HL-60/S4 (cell line): ENCODE results near the gene TGFBR3L.
"Not testable (repeated sequence)": the region's sequence is repeated elsewhere in the genome, so short reads cannot be mapped to it uniquely, and the experiment has no call there.

Source experiments
- in situ Hi-C: fragments of 300-500 bp; cut with MboI; formaldehyde crosslinking; loops from 2 replicates; pipeline ENCODE4 v1.14.3; 2022; ENCODE audit warnings: low sequenced_read_pairs

TGFBR3L gene

DNA sequence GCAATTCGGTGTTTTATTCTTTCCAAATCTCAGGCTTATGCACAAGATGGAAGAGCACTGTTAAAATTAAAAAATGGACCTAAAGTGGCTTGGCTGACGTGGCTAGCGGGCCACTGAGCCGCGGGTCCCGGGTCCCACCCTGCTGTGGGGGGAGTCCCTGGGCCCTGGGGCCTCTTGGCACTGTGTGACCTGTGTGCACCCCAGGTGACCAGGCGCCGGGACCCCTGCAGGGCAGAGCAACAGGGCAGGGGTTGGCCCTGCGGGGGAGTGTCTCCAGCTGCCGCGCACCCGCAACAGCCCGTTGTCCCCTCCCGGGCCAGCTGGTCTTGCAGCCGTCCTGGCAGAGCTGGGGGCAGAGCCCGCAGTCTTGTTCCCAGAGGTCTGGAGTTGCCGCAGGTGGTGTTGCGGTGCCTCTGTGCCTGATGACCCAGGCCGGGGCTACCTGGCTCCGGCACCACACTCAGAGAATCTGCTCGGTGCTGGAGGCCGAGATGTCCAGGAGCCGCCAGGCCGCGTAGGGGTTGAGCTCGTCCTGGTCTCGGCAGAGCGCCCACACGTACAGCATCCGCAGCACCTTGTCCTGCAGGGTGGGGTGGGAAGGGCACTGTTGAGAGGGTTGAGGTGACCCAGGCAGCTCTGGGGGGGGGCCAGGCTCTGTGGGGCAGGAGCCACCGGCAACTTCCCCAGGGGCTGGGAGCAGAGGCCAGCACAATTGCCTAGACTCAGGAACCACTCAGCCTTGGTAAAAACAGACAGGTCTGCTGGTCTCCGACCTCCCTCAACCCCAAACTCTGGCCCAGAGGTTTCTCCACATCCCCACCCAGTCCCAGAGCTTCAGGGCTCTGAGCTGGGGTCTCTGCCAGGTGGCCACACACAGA lies 12.3 kb downstream of the TGFBR3L start:
- in situ Hi-C loops = no loop called here

DNA sequence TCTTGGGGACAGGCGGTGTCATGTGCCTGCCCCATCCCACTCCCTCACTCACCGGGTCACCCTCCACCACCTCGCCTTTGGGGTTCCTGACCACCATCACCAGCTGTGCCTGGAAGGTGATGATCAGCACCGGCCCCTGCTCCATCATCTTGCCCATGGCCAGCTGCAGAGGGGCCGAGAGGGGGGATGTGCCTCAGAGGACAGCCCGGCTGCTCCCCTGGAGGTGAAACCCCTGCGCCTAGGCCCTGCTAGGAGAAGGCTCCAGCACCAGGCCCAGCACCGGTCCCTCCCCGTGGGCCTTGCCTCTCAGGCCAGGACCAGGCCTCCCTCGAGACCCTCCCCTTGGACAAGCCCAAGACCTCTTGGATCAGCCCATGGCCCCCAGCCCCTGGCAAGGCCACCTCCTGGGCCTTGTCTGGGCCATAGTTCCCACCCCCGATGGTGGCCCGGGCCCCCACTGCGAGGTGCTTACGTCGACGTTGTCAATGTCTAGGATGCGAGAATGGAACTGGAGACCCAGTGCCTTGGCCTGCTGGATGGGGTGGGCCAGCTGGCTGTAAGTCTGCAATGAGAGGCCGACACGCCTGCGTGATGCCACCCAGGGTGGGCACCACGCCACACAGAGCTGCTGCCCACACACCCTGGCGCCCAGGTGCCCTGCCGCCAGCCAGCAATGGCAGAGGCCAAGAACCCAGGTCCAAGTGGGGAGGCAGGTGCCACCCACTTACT lies 13.1 kb downstream of the TGFBR3L start:
- in situ Hi-C loops = no loop called here

DNA sequence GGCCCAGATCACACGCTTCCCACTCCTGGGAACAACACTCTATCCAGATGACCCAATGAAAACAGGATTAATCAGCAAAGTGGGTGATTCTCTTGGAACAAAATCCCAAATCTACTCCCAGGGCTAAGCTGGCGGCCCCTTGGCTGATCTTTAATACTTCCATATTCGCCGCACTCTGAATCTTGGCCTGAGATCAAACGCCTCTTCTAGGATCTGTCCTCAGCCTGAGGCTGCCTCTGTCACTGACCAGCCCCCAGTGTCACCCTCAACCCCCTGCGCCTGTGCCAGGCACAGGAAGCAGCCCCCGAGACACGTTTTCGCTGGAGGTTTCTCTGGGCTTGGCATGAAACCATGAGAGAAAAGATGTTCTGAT lies 13.7 kb downstream of the TGFBR3L start:
- in situ Hi-C loops = no loop called here

DNA sequence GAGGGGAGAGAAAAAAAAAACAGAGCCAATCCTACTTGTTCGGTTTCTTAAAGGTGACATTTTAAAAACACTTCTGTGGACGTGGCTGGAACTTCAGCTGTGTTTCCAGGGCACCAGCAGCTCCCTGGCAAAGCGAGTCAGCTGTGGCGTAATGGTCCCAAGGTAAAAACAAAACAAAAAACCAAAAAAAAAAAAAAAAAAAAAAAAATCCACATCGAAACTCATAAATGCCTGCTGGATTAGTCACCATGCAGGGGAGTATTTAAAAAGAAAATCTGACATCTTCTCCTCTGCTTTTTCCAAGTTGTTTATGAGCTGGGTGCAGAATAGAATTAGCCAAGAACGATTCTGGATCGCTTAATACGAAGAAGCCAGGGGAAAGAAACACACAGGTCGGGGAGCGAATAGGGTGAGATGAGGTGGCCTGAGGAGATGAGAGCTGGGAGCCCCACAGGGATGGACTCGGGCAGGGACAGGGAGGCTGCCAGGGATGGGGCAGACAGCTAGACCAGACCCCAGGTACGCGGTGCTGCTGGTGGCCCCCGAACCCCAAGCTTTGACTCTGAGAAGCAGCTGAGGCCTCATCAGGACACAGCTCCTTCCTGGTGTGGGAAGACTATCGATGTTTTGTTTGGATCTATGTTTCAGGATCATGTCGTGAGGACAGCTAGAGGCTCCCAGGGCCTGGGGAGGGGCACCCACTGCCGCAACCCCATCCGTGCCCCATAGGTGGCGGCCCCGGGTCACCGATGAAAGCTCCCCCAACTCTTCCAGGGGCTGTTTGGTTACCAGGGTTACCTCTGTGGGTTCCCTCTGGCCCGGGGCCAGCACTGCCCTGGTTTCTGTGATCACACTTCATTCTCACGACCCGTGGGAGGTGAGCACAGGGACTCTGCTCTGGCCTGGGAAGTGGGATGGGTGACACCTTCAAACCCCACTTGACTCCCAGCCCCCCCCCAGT lies 14.4 kb downstream of the TGFBR3L start:
- in situ Hi-C loops = no loop called here

DNA sequence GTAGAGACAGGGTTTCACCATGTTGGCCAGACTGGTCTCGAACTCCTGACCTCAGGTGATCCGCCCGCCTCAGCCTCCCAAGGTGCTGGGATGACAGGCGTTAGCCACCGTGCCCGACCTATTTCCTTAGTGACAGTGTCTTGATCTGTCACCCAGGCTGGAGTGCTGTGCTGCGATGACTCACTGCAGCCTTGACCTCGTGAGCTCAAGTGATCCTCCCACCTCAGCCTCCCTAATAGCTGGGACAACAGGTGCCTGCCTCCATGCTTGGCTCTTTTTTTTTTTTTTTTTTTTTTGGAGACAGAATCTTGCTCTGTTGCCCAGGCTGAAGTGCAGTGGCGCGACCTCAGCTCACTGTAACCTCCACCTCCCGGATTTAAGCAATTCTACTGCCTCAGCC lies 15.4 kb downstream of the TGFBR3L start:
- in situ Hi-C loops = not testable (repeated sequence)

DNA sequence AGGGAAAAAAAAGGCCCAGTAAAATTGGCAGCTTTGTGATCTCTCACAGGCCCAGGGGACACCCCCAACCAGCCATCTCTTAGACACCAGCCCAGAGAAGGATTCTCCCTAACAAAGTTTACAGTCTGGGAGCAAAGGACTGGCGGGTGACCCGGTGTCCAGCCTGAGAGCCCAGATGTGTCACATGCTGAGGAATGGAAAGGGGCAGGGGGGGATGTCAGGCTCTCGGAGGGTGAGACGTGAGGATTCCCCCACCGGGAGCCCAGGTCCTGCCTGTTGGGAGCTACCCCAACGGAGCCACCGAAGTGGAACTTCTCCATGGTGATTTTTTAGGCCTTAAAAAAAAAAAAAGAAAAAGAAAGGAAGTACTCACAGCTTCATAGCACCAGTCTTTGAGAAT lies 16.1 kb downstream of the TGFBR3L start:
- in situ Hi-C loops = no loop called here

DNA sequence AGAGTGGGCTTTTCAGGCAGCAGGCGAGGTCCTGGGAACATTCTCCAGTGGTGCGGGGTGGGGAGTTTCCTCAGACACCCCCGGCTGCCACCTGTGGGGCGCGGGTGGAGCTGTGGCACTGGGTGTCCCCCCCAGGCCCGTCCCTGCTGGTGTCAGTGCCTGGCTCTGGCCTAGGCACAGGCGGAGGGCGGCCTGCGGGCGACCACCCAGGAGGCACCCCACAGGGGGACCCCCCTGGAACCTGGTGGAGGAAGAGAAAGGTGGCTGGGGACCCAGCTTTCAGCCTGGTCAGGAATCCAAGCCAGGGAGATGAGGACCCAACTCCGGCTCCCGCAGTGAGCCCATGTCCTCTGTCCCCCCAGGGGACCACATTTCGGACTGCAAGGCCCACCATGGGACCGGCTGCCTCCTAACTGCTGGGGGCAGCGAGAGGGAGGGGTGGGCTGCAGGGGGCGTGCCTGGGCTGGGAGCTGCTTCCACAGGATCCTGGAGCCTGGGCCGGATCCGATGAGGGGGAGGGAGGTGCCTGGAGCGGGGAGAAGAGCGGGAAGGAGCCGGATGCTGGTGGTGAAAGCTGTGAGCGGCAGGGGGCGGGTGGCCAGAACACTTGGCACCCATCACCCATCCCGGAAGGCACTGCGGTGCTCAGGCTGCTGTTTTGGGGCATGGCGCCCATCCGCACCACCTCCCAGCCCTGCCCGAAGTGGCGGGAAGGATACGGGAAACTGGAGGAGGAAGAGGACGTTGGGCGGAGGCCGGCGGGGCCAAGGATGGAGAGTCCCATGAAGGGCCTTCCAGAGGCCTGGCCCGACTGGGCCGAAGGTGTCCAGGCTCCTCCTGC lies 16.8 kb downstream of the TGFBR3L start:
- in situ Hi-C loops = no loop called here

DNA sequence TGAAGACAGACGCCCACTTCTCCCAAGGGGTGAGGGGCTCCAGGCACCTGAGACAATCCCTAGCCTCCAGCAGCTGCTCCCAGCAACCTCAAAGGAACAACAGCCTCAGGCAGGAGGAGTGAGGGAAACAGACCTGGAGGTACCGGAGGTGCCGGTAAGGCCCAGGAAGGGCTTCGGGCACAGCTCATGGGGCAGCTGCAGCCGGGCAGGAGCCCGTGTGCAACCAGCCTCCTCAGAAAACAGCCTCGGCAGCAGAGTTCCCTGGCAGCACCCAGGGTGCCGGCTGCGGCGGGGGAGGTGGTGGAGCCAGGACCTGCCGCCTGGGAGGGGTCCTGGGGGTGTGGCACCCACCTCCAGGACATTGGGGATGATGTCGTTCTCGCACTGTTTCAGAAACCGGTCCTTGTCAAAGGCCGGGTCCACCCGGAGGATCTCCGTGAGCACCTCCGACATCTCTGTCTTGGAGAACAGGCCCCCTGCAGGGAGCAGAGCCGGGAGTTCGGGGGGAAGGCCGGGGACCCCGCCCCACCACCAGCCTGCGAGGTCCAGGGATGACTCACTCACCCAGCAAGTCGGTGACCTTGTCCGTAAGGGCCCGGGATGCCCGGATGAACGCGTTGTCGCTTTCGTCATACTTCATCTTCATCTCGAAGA lies 17.8 kb downstream of the TGFBR3L start:
- in situ Hi-C loops = no loop called here

DNA sequence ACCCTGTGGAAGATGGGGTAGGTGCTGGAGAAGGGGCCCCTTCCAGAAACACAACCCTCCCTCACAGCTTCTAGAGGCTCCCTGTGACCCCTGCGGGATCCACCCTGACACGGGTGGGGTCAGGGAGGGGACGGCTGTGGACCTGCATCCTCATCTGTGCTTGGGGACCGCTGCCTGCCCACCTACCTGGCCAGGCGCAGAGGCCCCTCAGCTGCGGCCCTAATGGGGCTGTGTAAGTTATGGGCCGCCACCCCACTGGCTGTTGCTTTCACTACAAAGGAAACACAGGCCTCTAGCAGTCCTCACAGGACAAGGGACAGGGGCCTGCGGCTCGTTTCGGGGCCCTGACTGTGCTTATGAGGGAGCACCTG lies 18.3 kb downstream of the TGFBR3L start:
- in situ Hi-C loops = no loop called here

DNA sequence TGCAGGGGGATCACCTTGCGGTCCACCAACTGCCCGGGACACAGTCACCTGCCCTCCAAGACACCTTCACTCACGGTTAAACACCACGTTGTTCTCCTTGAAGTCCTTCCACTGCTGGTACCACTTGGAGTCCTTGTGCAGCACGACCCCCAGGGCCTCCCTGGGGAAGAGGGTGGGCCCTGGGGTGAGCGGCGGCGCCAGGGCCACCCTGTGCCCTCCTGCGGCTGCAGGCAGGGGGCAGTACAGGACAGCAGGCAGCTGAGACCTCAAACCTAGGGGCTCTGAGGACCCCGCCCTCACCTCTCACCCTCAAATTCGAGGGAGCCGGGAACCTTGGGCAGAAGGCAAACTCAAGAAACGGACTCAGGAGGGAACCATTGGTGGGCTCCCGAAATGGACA lies 18.8 kb downstream of the TGFBR3L start:
- in situ Hi-C loops = no loop called here

DNA sequence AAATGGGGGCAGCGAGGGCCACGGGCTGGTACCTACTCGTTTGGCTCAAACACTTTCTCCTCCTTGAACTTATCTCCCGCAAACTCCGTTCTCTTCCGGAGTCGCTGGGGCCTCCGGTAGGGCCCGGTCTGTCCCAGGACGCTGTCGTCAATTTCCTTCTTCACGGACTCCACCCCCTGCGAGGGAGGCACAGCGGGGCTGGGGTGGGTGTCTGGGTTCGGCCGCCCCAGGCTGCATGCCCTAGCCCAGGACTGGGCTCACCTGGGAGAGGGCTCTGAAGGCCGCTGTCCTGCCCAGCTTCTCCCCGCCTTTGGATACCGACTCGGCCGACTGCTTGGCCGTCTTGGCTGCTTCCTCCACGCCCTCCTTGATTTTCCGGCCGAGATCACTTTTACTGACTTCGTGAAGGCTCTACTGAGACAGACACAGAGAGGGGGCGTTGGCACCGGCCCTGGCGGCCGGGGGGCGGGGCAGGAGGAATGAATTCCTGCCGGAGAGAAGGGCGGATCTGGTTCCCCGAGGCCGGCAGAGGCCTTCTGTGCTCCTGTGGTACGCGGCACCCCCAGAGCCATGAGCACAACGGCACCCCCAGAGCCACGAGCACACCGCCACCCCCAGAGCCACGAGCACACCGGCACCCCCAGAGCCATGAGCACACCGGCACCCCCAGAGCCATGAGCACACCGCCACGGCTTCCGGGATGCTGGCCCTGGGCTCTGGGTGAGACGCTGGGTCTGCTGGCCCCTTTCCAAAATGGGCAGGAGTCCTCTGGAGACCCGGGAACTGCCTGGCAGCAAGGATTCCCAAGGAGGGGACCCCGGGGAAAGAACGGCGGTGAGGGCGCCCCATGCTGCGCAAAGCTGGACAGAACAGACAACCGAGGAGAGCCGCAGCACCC lies 19.4 kb downstream of the TGFBR3L start:
- in situ Hi-C loops = no loop called here

DNA sequence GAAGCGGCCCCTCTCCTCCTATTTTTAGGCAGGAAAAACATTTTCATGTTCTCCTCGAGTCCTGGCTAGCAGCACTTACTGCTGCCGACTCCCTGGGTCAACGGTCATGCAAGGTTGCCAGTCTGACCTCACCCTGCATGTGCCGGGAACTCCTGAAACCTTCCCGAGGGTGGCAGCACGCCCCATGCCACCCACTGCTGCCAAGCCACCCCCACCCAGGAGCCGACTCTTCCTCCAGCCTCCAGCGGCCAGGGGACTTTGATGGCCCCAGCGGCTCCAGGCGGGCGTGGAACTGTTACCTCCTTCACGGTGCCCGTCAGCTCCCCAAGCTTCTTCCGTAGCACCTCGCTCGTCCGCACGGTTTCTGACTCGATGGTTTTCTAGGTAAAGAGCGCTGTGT lies 20.1 kb downstream of the TGFBR3L start:
- in situ Hi-C loops = no loop called here

DNA sequence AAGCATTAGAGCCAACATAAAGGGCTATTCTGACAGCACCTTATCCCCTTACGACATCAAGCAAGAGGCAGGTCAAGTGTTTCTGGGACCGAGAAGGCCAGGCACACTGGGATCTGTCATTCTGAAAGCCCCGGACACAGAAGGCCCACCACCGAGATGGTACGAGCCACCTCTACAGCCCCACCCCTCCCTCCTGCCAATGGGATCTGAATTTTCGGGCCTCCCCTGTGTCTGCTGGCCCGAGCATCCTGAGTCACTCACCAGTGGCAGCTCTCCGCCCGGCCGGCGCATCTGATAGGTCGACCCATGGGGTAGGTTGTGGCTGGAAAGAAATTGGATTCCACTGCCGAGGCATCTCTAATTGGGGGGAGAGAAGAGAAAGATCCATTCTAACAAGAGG lies 26.2 kb downstream of the TGFBR3L start:
- in situ Hi-C loops = no loop called here

DNA sequence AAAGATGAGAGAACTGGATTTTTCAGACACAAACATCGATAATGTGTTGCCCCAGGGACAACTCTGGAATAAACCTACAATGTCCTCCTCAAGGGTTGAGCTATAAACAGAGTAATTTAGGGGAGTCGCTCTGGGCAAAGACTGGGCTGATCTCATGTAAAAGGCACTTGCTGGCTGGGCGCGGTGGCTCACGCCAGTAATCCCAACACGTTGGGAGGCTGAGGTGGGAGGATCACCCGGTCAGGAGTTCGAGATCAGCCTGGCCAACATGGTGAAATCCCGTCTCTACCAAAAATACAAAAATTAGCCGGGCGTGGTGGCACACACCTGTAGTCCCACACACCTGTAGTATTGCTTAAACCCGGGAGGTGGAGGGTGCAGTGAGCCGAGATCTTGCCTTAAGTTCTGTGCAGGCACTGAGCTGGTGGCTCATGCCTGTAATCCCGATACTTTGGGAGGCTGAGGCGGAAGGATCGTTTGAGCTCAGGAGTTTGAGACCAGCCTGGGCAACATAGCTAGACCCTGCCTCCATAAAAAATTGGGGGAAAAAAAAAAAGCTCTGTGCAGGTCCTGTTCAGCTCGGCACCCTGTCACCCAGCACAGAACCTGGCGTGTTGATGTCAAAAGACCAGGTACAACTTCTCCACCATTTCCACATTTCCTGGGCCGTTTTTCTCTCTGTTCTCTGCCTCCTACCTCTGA lies 27.4 kb downstream of the TGFBR3L start:
- in situ Hi-C loops = no loop called here

DNA sequence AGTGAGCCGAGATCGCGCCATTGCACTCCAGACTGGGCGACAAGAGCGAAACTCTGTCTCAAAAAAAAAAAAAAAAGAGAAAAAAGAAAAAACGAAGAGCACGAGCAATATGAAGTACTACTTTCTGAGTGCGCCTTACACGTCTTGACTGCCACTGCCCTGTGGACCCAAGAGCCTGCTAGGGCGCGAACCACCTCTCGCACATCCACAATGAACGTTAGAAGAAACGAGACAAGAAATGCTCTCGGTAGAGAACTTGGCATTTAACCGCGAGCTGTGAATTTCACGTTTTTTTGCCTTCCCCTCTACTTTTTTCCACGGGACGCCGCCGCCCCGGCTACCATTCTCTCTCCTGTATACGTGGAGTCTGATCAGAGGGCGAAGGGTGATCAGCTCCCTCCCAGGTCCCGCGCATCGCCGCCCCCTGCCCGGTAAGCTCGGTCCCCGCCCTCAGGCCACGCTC lies 28.4 kb downstream of the TGFBR3L start:
- in situ Hi-C loops = no loop called here

DNA sequence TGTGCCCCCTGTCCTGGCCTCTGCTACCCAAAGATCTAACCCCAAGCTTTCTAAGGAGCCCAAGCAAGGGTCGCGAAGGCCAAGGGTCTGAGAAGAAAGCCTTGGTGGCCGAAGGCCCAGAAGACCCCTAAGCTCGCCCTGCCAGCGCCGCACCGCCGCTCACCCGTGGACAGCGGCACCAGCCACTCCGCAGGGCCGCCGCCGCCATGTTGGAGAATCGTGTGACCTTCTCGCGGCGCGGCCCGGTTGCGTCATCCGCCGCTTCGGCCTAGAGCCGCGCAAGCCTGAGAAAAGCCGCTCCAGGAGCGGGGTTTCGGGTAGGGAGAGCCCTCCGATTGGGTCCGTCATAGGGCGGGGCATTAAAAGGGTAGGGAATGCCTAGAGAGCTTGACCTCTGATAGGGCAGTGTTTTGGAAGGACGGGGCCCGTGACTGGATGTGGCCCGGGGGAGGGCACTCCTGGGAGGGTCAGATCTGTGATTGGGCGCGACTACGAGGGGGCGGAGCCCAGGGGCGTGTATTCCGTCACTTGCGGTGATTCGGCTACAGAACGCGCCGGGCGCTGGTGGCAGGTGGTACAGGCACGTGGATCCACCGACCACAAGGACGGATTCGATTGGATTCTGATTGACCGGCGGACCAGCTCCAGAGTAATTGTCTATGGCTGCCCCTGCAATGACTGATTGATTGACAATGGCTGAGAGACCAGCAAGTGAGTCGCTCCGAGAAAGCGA lies 29.0 kb downstream of the TGFBR3L start, which contains the start of gene TIMM44:
Gene TIMM44 (minus strand): TSS at position 223 of the 733 bp plus-strand sequence. CDS start 15 bp downstream, at position 208.
- in situ Hi-C loops = no loop called here

DNA sequence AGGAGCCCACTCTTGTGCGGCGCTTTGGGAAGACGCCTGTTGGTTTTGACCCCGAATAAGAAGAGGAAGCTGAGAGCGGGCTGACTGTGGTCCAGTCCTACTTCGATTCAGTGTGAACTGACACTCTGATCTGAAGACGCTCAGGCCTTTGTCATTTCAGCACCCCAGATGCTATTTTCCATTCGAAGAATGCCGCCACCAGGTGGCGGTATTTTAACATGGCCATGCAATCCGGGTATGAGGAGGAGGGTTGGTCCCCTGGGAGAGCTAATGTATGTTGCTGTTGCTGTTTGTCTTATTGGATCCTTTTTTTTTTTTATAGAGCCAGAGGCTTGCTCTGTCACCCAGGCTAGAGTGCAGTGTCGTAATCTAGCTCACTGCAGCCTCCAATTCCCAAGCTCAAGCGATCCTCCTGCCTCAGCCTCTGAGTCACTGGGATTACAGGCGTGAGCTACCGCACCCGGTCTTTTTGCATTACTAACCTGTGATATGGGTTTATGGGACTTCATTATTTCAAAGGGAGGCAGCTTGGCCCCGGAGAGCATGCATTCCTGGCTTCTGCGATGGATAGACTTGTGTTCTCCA lies 29.6 kb downstream of the TGFBR3L start:
- in situ Hi-C loops = no loop called here
